Small intestine (tissue), 7 donors: ENCODE measurements around the gene MARK3. TPM values are rescaled to one million over a fixed set of nuclear protein-coding genes. Genes with fewer than 3 reads are reported as not detected.

ENCODE experiments used
- DNase-seq, 2 donors: peaks; one replicate each; pipeline versions ENCODE4 v3.0.0 to v3.0.0-alpha.2; 2013
- FAIRE-seq: peaks from 2 replicates; lab custom pipeline; 2012; peaks lifted over from hg19 to GRCh38; lab: Jason Lieb, UNC
- H3K27ac ChIP-seq, 3 donors: one replicate each; pipeline ENCODE4 v1.5.1; 2013; ENCODE audit warnings: low read length in 2 of 3, mild to moderate bottlenecking in 2 of 3, control low read depth in 1 of 3, inconsistent platforms in 1 of 3, low read depth in 1 of 3, moderate library complexity in 1 of 3
- H3K27me3 ChIP-seq, 3 donors: one replicate each; pipeline ENCODE4 v1.6.1; 2013; ENCODE audit warnings: low read length in 3 of 3, inconsistent platforms in 1 of 3; ENCODE audit not compliant: control insufficient read depth in 3 of 3, insufficient read depth in 3 of 3
- H3K36me3 ChIP-seq, 3 donors: one replicate each; pipeline ENCODE4 v1.6.1; 2013; ENCODE audit warnings: low read length in 3 of 3, inconsistent platforms in 1 of 3, low read depth in 1 of 3, mild to moderate bottlenecking in 1 of 3, moderate library complexity in 1 of 3; ENCODE audit not compliant: control insufficient read depth in 3 of 3, insufficient read depth in 2 of 3
- H3K4me1 ChIP-seq, 3 donors: one replicate each; pipeline ENCODE4 v1.6.1; 2013; ENCODE audit warnings: low read length in 2 of 3, inconsistent platforms in 1 of 3, low read depth in 1 of 3, mild to moderate bottlenecking in 1 of 3, moderate library complexity in 1 of 3; ENCODE audit not compliant: control insufficient read depth in 3 of 3, insufficient read depth in 2 of 3
- H3K4me3 ChIP-seq, 3 donors: one replicate each; pipeline ENCODE4 v1.5.1; 2013; ENCODE audit warnings: low read length in 3 of 3, control low read depth in 1 of 3, inconsistent platforms in 1 of 3, low read depth in 1 of 3, mild to moderate bottlenecking in 1 of 3, moderate library complexity in 1 of 3
- H3K9me3 ChIP-seq, 2 donors: one replicate each; pipeline ENCODE4 v1.6.1; 2013; ENCODE audit warnings: low read depth in 1 of 2, low read length in 1 of 2; ENCODE audit not compliant: control insufficient read depth in 2 of 2, insufficient read depth in 1 of 2
- WGBS, 3 donors: extraction: QIAGEN DNeasy Blood & Tissue Kit; methylation state at CpG; one replicate each; pipeline ENCODE4 v1.1.7; 2013; 5-methylcytosine and 5-hydroxymethylcytosine counted together
- polyA plus RNA-seq, 4 donors: library from polyadenylated mRNA; stranded (reverse) in 3 of 4; unstranded in 1 of 4; fragments of 200-250 nt in 3 of 4; fragments of 120-200 nt in 1 of 4; gene quantifications; one replicate each; pipeline versions ENCODE4 v1.2.1 to v1.2.3, GENCODE V29; 2013
- donor health status: healthy with polysubstance abuse.
- donor health status: control.
- donor health status: control.
- donor health status: Bipolar disorder and iron deficiency.
- donor health status: healthy.

The MARK3 gene
- polyA plus RNA-seq, 4 donors: 37.7 to 67.8 (median 60.6) TPM

DNA sequence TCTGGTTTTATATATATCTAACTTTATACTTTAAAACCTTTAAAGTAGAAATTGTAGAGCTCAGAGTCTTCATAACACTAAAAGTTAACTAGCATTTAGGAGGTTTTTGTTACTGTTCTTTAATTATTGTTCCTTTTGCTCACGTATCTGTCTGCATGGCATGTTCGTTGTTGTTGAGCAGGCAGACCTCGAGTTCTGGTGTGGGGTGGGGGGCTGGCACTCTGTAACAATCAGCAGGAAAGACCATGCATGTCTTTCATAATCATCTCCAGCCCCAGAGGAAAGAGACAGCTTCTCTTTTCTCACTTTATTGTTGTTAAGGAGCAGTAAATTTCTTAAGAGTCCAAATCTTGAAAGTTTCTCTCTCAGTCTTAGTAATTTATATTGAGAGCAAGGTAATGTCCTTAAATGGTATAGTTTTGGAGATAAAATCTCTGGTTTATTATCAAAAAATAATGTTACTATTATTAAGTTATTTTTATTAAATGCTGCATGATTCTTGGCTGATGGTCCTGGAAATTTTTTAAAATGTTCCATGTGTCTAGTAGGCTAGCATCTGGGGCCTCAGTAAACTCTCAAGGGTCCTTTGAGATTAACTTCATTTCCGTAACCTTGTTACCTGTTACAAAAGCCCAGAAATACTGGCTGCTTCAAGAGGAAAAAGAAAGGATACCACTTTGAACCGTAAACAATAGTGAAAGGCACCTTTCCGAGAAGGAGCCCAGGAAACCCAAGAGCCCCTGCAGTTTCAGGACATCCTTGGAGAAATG is 107.1 kb downstream of the MARK3 start:
- WGBS, 3 donors: 87 to 93% (median 92%) methylated on average over 6 of the region's 6 CpGs
- no peaks in the 10 kb centered on the region for H3K27me3 ChIP-seq
- H3K9me3 ChIP-seq: no peaks in the 10 kb centered on the region
- H3K4me3 ChIP-seq: no peak overlapping the region
- DNase-seq (no peak), FAIRE-seq (no peak)
- no peaks in the 10 kb centered on the region for H3K4me1 ChIP-seq
- peaks cover 16 to 60% (median 30%) of the 10 kb centered on the region in 3 donors for H3K36me3 ChIP-seq
- H3K27ac ChIP-seq: no peak overlapping the region

DNA sequence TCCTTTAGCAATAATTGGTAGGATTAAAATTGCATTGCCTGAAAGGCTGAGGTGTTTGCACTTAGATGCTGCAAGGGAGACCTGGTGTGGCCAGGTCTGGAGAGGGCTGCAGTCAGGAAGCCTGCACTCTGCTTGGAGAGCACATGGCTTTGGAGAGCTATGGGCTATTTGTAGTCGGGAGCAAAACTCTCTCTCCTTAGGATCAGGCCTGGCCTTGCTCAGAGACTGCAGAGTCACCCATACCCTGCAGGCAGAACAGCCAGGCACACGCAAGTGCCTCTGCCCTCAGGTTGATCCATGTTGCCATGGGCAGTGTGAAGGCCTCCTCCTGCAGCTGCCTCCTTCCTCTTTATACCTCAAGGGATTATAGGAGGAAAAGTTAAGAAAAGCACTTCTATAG is 110.6 kb downstream of the MARK3 start:
- H3K27ac ChIP-seq: no peak overlapping the region
- no peak for DNase-seq
- peaks cover 10 to 54% (median 18%) of the 10 kb centered on the region in 3 donors for H3K36me3 ChIP-seq
- H3K9me3 ChIP-seq: no peaks in the 10 kb centered on the region
- no peaks in the 10 kb centered on the region for H3K27me3 ChIP-seq
- no peak for FAIRE-seq
- no peaks in the 10 kb centered on the region for H3K4me1 ChIP-seq
- WGBS, 3 donors: 78 to 85% (median 80%) methylated on average over 2 of the region's 2 CpGs
- H3K4me3 ChIP-seq: no peak overlapping the region

DNA sequence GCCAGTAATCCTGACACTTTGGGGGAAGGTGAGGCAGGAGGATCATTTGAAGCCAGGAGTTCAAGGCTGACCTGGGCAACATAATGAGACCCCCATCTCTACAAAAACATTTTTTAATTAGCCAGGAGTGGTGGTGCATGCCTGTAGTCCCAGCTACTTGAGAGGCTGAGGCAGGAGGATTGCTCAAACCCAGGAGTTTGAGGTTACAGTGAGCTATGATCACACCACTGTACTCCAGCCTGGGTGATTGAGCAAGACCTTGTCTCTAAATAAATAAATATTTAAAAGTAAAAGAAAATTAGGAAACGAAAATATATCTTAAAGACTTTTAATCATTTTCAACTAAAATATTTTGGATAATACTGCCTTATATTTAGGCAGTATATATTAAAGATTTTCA is 111.6 kb downstream of the MARK3 start:
- peaks cover 8 to 60% (median 16%) of the 10 kb centered on the region in 3 donors for H3K36me3 ChIP-seq
- no peak for DNase-seq
- 3 to 47% (median 36%) methylated on average over 1 of the region's 1 CpG for WGBS, 3 donors
- no peak for FAIRE-seq
- H3K4me1 ChIP-seq: no peaks in the 10 kb centered on the region
- no peak overlapping the region for H3K27ac ChIP-seq
- H3K9me3 ChIP-seq: no peaks in the 10 kb centered on the region
- H3K4me3 ChIP-seq: no peak overlapping the region
- no peaks in the 10 kb centered on the region for H3K27me3 ChIP-seq

DNA sequence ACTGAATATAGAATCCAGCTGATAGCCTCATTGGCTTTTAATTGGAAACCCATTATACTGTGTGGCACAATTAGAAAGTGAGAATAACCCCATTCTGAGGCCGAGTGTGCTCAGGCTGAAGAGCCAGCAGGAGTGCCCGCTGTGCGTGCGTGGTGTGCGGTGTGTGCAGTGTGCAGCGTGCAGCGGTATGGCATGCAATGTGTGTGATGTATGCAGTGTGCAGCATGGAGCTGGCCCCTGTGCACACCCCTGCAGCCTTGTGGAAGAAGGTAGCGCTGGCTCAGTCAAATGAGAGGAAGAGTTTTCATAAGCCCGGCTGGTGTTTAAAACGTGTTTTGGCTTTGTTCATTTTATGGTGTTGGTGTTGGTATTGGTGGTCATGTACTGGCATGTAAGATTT is 114.5 kb downstream of the MARK3 start:
- Histone ChIP-seq H3K27me3 (no peaks in the 10 kb centered on the region), H3K4me1 (no peaks in the 10 kb centered on the region), H3K36me3 (peaks cover 11 to 65% (median 18%) of the 10 kb centered on the region in 3 donors), H3K4me3 (no peak overlapping the region), H3K27ac (no peak overlapping the region), H3K9me3 (no peaks in the 10 kb centered on the region)
- 70 to 78% (median 72%) methylated on average over 10 of the region's 10 CpGs for WGBS, 3 donors
- FAIRE-seq (no peak), DNase-seq (no peak)

DNA sequence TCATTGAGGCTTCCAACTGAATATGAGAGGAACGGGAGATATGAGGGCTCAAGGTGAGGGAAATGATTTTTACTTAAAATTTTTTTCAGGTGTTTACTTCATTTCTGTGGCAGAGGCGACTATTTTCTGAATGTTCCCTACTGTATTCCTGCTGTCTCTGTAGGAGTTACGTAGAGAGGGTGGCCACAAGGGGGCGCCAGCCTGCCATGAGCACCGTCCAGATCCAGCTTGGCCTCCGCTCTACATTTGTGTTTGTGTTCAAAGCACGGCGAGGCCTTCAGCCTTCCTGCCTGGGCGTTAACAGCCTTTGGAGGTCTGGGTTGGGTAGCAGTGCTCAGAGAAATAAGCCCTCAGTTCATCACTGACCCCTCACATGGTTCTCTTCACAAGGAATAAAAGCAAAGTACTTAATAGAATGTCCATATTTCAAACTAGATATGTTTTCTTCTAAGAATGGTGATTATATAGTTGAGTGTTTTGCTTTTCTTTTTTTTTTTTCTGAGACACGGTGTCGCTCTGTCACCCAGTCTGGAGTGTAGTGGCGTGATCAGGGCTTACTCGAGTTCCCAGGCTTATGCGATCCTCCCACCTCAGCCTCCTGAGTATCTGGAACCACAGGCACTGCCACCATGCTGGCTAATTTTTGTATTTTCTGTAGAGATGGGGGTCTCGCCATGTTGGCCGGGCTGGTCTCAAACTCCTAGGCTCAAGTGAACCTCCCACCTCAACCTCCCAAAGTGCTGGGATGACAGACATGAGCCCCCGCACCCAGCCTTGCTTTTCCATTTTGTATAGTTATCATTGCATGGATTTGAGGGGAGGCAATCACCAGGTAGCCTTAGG is 115.2 kb downstream of the MARK3 start:
- peaks cover 8 to 66% (median 20%) of the 10 kb centered on the region in 3 donors for H3K36me3 ChIP-seq
- no peak for FAIRE-seq
- no peaks in the 10 kb centered on the region for H3K9me3 ChIP-seq
- DNase-seq: peak; percentile 74 to 88
- H3K27ac ChIP-seq: no peak overlapping the region
- 45 to 46% (median 45%) methylated on average over 17 of the region's 17 CpGs for WGBS, 3 donors
- no peaks in the 10 kb centered on the region for H3K27me3 ChIP-seq
- no peak overlapping the region for H3K4me3 ChIP-seq
- H3K4me1 ChIP-seq: no peaks in the 10 kb centered on the region

DNA sequence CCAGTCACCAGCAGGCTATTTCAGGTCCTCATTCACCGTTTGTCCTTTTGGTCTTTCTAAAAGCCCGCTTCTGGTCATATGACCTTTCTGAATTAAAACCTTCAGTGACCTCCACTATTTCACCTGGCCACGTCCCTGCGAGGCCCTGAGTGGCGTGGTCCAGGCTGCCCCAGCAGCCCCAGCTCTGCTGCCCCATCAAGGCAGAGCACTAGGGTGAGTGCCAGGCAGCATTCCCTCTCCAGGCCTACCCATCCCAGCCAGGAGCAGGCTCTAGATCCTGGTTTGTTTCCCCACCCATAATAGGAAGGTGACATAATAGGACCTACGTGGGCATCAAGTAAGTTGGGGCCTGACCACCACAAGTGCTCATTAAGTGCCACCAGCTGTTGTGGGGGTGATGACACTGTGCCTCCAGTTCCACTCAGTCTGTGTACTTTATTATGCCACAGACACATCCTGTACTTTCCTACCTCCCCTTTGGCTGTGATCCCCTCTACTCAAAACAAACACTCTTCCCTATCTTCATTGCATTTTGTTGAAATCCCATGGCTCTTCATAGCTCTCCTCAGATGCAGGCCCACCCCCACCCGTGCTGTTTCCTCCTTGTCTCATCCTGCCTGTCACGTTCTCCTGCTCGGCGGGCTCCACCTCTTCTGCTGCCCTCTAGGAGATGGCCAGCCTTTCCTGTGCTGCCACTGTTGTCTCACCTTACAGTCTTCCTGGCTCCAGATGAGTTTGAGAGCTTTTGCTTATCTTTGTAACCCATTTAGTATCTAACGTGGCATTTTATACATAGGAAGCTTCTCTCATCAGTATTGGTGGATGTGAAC is 116.0 kb downstream of the MARK3 start:
- H3K4me1 ChIP-seq: no peaks in the 10 kb centered on the region
- H3K27me3 ChIP-seq: no peaks in the 10 kb centered on the region
- no peak overlapping the region for H3K27ac ChIP-seq
- peaks cover 5 to 66% (median 20%) of the 10 kb centered on the region in 3 donors for H3K36me3 ChIP-seq
- no peak overlapping the region for H3K4me3 ChIP-seq
- H3K9me3 ChIP-seq: no peaks in the 10 kb centered on the region
- 82 to 89% (median 84%) methylated on average over 11 of the region's 11 CpGs for WGBS, 3 donors
- FAIRE-seq (no peak), DNase-seq (no peak)

DNA sequence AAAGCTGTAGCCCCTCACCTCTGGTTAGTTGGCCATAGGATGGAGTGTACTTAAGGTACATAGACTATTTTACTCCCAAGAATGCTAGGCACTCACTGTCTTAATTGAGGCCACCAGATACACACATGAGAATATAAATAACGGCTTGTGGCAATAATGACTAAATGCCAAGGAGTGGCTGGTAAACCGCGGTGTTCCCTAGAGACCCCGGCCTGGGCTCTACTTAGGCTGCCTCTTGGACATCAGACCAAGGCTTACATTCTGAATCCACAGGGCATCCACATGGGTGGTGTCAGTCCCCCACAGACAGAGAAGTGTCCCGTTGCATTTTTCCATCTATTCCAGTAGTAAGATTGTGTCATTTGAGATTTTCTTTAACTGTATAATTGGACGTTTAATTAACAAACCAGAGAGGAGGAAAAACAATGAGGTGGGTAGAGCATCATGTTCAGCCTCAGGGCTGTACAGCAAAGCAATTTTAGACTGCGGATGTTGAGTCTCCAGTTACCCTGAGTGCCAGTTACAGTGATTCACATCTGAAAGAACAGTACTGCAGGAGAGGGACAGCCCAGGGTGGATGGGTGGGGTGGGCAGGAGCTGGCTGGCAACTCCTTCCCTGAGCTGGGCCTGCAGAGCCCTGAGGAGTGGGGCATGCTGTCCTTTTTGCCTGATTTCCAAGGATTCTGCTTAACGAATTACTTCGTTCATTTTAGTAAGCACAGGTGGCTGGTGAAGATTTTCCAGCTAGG is 116.9 kb downstream of the MARK3 start:
- WGBS, 3 donors: 90 to 94% (median 92%) methylated on average over 9 of the region's 9 CpGs
- no peaks in the 10 kb centered on the region for H3K9me3 ChIP-seq
- no peak overlapping the region for H3K4me3 ChIP-seq
- DNase-seq: no peak
- no peak for FAIRE-seq
- H3K4me1 ChIP-seq: no peaks in the 10 kb centered on the region
- H3K27me3 ChIP-seq: no peaks in the 10 kb centered on the region
- H3K36me3 ChIP-seq: peaks cover 5 to 68% (median 20%) of the 10 kb centered on the region in 3 donors
- H3K27ac ChIP-seq: no peak overlapping the region
